ENCODE measurements around the gene SLCO2A1.

DNA sequence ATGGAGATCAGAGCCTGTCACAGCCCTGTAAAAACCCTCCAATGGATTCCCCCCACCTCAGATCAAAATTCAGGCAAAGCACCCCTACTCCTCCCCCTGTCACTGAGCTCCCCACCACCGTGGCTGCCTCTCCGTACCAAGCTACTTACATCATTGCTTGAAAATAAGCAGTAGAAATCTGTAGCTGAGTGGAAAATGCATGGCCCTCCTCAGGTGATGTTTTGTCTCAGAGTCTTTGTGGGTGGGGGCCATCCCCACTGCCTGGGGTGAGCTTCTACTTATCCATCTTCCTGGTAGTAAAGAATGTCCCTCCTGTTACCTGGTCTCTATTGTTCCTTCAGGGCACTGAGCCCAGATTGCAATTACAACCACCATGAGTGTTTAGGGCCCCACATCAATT lies 34.5 kb downstream of the SLCO2A1 start:
- no peak for TF ChIP-seq CTCF (tag by site-specific recombination; IDR thresholded peaks at IDR 0.05)
- no peak for TF ChIP-seq KLF1 (tag by site-specific recombination; IDR thresholded peaks at IDR 0.05)
- no peak for TF ChIP-seq RBAK (tag by site-specific recombination; IDR thresholded peaks at IDR 0.05)
- no peak for TF ChIP-seq GLIS2 (tag by site-specific recombination; IDR thresholded peaks at IDR 0.05)
- TF ChIP-seq HOXA7 (CRISPR knock-in tag; IDR thresholded peaks at IDR 0.05; ENCODE audit: borderline replicate concordance) = no peak
